Left ventricle myocardium inferior (tissue), 1 donor: ENCODE data around the gene NOS1AP. TPM values are rescaled to one million over a fixed set of nuclear protein-coding genes. Genes with fewer than 3 reads are reported as not detected.

ENCODE experiments used
- DNase-seq: peaks from one replicate; pipeline ENCODE4 v3.0.0-alpha.2; 2020
- H3K27ac ChIP-seq: fragments of 200-600 bp; replicated peaks from 2 replicates; pipeline ENCODE4 v1.8.0; 2021
- H3K27me3 ChIP-seq: fragments of 200-600 bp; 2 replicates; pipeline ENCODE4 v1.8.0; 2021; ENCODE audit warnings: low read depth
- H3K36me3 ChIP-seq: fragments of 200-600 bp; 2 replicates; pipeline ENCODE4 v1.8.0; 2021
- H3K4me1 ChIP-seq: fragments of 200-600 bp; 2 replicates; pipeline ENCODE4 v1.8.0; 2021
- H3K4me3 ChIP-seq: fragments of 200-600 bp; 2 replicates; pipeline ENCODE4 v1.8.0; 2021; ENCODE audit warnings: mild to moderate bottlenecking, moderate library complexity
- H3K9me3 ChIP-seq: fragments of 200-600 bp; replicated peaks from 2 replicates; pipeline ENCODE4 v1.8.0; 2021
- intact Hi-C: fragments of 100-400 bp; cut with micrococcal nuclease; formaldehyde crosslinking; loops from one replicate; pipeline ENCODE4 v1.11.0; 2022
- total RNA-seq: library from RNA; stranded (reverse); fragmentation: NEBNext Ultra II Directional; extraction: Animal tissue kit (Norgen Biotek cat#: 25700); gene quantifications from one replicate; pipeline ENCODE4 v1.2.1, GENCODE V29; 2021
- TF ChIP-seq, protein P1 (sequence below): fragments of 200-600 bp; IDR thresholded peaks from 2 replicates; pipeline ENCODE4 v1.8.0; 2021; ENCODE audit warnings: antibody characterized with exemption, mild to moderate bottlenecking, borderline replicate concordance
- donor health status: DM: no; HTN: yes; CAD: no; lungs with severe emphysema.

NOS1AP gene
- total RNA-seq, 1 donor from 2014 or later, result 6.2 TPM

- Histone ChIP-seq H3K36me3 (no peaks in the 10 kb centered on the region), H3K27ac (no peak overlapping the region), H3K4me3 (no peak overlapping the region), H3K27me3 (peaks cover 14% of the 10 kb centered on the region), H3K4me1 (no peaks in the 10 kb centered on the region), H3K9me3 (no peaks in the 10 kb centered on the region)
- DNase-seq, result no peak
- TF ChIP-seq, protein P1, sequence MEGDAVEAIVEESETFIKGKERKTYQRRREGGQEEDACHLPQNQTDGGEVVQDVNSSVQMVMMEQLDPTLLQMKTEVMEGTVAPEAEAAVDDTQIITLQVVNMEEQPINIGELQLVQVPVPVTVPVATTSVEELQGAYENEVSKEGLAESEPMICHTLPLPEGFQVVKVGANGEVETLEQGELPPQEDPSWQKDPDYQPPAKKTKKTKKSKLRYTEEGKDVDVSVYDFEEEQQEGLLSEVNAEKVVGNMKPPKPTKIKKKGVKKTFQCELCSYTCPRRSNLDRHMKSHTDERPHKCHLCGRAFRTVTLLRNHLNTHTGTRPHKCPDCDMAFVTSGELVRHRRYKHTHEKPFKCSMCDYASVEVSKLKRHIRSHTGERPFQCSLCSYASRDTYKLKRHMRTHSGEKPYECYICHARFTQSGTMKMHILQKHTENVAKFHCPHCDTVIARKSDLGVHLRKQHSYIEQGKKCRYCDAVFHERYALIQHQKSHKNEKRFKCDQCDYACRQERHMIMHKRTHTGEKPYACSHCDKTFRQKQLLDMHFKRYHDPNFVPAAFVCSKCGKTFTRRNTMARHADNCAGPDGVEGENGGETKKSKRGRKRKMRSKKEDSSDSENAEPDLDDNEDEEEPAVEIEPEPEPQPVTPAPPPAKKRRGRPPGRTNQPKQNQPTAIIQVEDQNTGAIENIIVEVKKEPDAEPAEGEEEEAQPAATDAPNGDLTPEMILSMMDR, result no peak
- intact Hi-C loops, result no loop called here
These were observed 336.3 kb downstream of the NOS1AP start for GRCh38 chr1:162405800-162406199.

GRCh38 chr1:162406811-162407210, 337.3 kb downstream of the NOS1AP start:
- peaks cover 18% of the 10 kb centered on the region for H3K27me3 ChIP-seq
- no peak overlapping the region for H3K4me3 ChIP-seq
- no peaks in the 10 kb centered on the region for H3K36me3 ChIP-seq
- DNase-seq, result no peak
- intact Hi-C loops, result no loop called here
- H3K4me1 ChIP-seq, result no peaks in the 10 kb centered on the region
- H3K27ac ChIP-seq, result no peak overlapping the region
- TF ChIP-seq, protein P1, result no peak
- no peaks in the 10 kb centered on the region for H3K9me3 ChIP-seq

- intact Hi-C loops, result no loop called here
- no peak for DNase-seq
- H3K36me3 ChIP-seq, result no peaks in the 10 kb centered on the region
These were observed 338.0 kb downstream of the NOS1AP start for GRCh38 chr1:162407539-162407938.

DNA sequence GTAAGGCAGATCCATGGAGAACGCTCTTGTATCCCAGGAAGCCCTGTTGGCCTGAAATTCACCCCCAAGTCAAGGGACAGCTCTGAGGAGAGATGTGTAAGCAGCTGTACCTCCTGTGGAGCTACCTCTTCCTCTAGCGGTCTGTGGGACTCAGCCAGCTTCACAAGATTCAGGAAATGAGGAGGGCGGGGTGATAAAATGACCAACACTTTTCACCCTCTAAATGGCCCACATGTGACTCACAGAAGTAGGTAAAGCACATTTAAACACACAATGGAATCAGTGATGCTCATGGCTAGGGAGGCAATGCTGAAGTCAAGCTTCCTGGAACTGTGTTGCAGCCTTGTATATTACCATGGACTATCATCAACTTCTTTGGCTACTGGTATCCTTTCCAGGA, 342.5 kb downstream of the NOS1AP start, which contains the start of gene SH2D1B:
TSS of gene SH2D1B (minus strand) at position 135 of the 400 bp plus-strand sequence. CDS start at position 15, 120 bp downstream.
- Histone ChIP-seq H3K4me1 (no peaks in the 10 kb centered on the region), H3K9me3 (peaks cover 5% of the 10 kb centered on the region), H3K36me3 (no peaks in the 10 kb centered on the region), H3K27ac (no peak within 1 kb of the TSS), H3K27me3 (peaks cover 32% of the 10 kb centered on the region), H3K4me3 (no peak within 1 kb of the TSS)
- no peak for DNase-seq
- TF ChIP-seq, protein P1, result no peak
- intact Hi-C loops, result no loop called here

More at GRCh38 chr1:162407539-162407938, 338.0 kb downstream of the NOS1AP start:
- no peaks in the 10 kb centered on the region for H3K9me3 ChIP-seq
- H3K27ac ChIP-seq, result no peak overlapping the region
- no peaks in the 10 kb centered on the region for H3K4me1 ChIP-seq
- peaks cover 25% of the 10 kb centered on the region for H3K27me3 ChIP-seq
- H3K4me3 ChIP-seq, result no peak overlapping the region
- TF ChIP-seq, protein P1, result no peak

DNA sequence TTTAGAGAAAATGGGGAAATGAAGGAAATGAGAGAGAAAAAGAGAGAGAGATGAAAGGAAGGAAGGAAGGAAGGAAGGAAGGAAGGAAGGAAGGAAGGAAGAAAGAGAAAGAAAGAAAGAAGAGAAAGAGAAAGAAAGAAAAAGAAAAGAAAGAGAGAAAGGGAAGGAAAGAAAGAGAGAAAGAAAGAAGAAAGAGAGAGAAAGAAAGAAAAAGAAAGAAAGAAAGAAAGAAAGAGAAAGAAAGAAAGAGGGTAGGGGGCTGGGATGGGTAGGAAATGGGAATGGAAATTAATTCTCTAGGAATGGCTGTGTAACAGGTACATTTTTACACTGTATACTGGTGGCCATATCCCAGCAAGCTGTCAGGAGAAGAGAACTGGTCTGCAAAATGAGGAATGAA, 346.7 kb downstream of the NOS1AP start:
- TF ChIP-seq, protein P1, result no peak

More for the DNA sequence above, 346.7 kb downstream of the NOS1AP start:
- Histone ChIP-seq H3K27ac (no peak overlapping the region), H3K9me3 (peaks cover 5% of the 10 kb centered on the region), H3K4me3 (no peak overlapping the region), H3K27me3 (peaks cover 25% of the 10 kb centered on the region), H3K4me1 (no peaks in the 10 kb centered on the region), H3K36me3 (no peaks in the 10 kb centered on the region)
- no peak for DNase-seq
- intact Hi-C loops, result no loop called here
